GM19351 (cell line): ENCODE data around the gene TMC5.

ENCODE experiments used
- ATAC-seq: cut with Tn5 transposase; IDR thresholded peaks from one replicate; pipeline ENCODE4 v1.9.1; 2021; ENCODE audit warnings: mild to moderate bottlenecking, moderate library complexity; ENCODE audit not compliant: unreplicated experiment

TMC5 gene

DNA sequence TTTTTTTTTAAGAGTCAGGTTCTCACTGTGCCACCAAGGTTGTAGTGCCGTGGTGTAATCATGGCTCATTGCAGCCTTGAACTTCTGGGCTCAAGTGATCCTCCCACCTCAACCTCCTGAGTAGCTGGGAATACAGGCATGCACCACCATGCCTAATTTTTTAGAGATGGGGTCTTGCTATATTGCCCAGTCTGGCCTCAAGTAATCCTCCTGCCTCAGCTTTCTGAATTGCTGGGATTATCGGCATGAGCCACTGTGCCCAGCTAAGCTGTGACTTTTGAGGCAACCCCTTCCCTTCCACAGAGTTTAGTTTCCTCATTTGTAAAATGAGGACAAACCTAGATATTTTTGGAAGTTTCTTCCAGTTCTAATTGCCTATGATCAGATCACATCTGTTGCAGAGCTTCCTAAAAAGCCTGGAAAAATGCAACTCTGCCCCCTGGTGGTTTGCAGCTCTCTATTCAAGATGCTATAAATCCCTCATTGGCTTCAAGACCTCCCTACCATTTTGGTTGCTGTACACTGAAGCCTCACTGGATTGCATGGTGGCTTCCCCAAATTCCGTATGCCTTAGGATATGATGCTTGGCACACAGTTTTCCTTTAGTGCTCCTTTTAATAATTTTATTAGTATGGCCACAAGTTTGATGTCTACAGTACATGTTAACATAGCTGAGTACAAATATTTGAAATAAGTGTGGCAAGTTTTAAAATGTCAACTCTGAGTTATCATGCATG, 84.9 kb downstream of the TMC5 start:
- ATAC-seq = no peak

DNA sequence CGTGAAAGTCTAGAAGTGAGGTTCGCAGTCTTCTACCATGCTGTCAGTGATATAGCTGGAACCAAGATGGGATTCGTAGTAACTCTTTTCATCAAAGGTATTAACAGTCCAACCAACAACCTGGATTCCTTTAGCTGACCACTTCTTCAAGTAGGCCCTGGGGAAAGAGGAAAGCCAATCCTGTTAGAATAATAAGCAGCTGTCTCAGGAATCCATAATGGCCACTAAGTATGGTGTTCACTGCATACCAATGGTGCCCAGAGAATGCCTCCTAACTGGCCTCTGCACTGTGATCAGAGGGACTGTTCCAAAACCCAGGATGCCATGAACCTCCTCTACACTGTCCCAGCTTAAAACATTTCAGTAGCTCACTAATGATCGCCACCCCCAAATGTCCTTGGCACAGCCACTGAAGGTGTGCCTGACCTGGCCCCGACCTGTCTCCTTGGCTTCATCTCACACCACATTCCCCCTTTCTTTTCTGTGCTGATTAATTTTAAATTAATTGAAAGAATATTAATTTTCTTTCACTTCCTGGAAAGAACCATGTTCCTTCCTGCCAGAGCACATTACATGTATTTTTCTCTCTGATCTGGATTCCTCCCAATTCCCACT, 85.9 kb downstream of the TMC5 start:
- ATAC-seq = no peak

GRCh38 chr16:19505600-19506303, 88.1 kb downstream of the TMC5 start:
- no peak for ATAC-seq

- ATAC-seq = no peak
These were observed 89.3 kb downstream of the TMC5 start for GRCh38 chr16:19506965-19507364.

DNA sequence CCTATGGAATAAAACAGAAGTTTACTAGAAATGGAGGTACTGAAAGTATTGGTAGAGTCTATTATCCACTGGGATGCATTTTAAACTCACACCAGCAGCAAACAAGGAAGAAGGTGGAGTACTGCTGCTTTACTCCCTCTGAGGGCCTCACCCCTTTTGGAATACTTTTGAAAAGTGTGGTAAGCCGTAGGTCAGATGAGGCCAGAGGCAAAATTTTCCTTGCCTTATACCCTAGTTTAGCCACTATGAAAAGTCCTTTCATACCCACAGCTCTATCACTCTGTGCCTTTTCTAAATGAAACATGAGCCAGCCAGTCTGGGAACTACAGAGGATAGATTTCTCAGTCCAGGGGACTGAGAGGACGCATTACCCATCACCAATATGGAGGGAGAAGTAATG, 90.2 kb downstream of the TMC5 start:
- no peak for ATAC-seq

- ATAC-seq = no peak
These were observed 94.6 kb downstream of the TMC5 start for GRCh38 chr16:19512297-19512696.

DNA sequence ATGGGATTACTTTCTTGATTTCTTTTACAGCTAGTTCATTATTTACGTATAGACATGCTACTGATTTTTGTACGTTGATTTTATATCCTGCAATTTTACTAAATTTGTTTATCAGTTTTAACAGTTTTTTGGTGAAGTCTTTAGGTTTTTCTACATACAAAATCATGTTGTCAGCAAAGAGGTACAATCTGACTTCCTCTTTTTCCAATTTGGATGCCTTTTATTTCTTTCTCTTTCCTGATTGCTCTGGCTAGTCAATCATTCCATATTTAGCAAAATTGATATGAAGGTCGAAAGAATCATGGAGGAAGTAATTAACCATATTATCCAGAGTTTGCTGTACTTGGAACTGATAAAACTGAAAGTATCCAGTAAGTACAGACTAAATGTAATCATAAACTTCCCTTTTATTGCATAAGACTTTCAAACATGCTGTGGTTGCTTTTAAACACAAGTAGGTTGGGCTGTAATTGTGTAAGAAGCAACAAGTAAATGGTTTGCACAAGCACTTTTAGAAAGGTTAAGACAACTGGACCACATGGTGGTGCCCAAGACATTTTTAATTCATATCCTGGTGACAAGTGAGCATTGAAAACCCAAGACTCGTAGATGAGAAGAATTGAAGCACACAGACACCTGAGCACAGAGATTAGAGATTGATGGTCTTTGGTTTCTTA, 95.8 kb downstream of the TMC5 start:
- no peak for ATAC-seq

- no peak for ATAC-seq
These were observed 98.1 kb downstream of the TMC5 start for GRCh38 chr16:19515757-19516156.

GRCh38 chr16:19517424-19518089, 99.9 kb downstream of the TMC5 start:
- ATAC-seq = no peak

DNA sequence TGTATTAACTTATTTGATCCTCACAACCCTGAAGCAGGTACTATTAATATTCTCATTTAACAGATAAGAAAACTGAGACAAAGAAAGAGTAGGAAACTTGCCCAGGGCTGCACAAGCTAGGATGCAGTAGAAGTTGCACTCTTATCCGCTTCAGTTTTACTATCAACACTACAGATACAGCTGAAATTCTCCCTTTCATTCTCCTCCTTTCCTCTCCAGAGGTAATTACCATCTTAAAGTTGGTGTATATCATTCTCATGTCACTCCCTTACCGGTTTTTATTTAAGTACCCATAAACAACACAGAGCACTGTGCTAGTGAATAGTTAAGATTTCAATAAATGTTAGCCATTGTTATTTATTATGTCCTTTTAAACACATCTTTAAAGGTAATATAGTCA, 100.7 kb downstream of the TMC5 start:
- no peak for ATAC-seq

GRCh38 chr16:19520861-19521331, 103.2 kb downstream of the TMC5 start:
- ATAC-seq = no peak

- ATAC-seq = peak; percentile 70
These were observed 104.1 kb downstream of the TMC5 start, which contains the start of gene GDE1 for GRCh38 chr16:19521471-19522396. GDE1 (minus strand) TSS chr16:19522098; CDS start chr16:19521964, 134 bp downstream.

GRCh38 chr16:19522397-19522732, 104.7 kb downstream of the TMC5 start:
- ATAC-seq = no peak

DNA sequence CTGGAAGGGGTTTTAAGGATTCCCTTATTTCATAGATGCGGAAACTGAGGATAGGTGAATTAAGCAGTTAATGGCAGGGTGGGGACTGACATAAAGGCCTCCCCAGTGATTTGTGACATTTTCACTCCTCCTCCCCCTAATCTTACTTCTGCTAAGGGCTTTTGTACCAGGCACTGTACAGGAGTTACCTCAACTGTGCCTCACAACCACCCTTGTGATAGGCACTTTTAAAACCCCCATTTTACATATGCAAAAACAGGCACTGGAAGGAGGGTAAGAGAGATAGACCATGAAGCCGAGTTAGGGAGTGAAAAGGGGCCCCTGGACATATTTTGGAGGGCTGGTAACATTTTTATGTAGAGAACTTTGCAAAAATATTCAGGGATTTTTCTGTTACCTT, 105.1 kb downstream of the TMC5 start:
- ATAC-seq = no peak

DNA sequence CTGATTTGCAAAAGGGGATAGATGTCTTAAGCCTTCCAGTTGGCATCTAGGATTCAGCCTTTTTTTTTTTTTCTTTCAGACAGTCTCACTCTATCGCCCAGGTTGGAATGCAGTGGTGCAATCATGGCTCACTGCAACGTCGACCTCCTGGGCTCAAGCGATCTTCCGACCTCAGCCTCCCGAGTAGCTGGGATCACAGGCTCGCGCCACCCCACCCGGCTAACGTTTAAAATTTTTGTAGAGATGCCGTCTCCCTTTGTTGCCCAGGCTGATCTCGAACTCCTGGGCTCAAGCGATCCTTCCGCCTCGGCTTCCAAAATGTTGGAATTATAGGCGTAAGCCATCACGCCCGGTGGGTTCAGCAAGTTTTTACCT, 105.5 kb downstream of the TMC5 start:
- no peak for ATAC-seq

GRCh38 chr16:19523559-19524355, 106.1 kb downstream of the TMC5 start, which contains the start of gene CCP110:
CCP110 (plus strand) TSS chr16:19523942; CDS start chr16:19527882, 3,940 bp downstream.
- peak; percentile 73 for ATAC-seq

DNA sequence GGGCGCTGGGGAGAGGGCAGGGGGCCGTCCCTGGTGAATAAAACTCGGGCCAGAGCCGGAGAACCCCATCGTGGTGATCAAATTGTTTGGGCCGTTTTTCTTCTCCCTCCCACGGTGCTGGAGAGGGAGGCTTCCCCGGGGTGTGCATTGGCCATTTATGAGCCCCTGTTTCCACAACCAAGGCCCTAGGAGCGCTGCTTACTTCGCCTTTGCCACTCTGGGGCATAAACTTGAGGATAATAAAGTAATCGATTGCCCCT, 106.6 kb downstream of the TMC5 start:
- no peak for ATAC-seq

DNA sequence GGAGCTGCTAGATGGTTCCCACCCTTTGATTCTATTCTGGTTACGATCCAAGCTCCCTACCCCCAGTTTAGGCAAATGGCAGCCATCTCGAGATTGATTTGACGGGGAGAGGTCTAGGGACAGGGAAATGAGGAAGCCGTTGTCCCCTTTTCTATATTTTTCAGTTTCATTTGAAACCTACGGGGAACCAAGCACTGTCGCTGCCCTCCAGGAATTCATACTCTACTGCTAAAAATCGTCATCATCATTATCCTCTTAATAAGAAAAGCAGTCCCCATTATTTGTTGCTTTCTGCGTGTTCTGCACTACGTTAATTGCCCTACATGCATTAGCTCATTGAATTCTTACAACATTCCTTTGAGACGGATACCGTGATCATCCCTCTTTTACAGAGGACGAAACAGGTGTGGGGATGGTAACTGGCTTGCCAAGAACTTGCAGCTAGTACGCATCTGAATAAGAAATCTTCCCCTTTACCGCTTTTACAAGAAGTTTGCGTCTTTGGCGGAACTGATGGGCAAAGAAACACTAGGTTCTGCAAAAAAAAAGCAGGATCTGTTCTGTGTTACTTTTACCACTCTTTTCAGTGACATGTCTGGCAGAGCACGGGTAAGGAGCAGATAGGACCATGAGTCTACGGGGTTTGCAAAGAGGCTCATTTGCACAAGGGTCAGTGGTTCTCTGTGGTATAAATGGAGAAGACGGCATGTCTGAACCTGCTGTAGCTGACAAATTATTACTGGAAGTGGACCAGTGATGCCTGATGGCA, 107.1 kb downstream of the TMC5 start:
- no peak for ATAC-seq

DNA sequence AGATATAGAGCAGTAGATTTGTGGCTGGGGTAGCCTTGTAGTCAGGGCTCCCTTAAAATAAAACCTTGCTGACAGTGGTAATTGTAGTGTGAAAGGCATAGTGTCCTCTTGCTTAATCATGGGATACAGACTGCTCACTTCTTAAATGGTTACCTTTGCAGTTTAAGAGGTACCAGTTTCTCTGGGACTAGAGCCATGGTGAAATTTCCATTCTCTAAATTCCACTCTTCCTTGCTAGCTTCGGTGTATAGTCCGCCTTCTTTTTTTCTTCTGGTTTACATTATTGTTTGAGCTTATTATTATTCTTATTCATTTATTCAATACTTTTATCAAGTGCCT, 107.7 kb downstream of the TMC5 start:
- no peak for ATAC-seq
